ENCODE measurements around the gene EFCAB10.

GRCh38 chr7:105617280-105618015 is 36.2 kb upstream of the EFCAB10 start:
- TF ChIP-seq POLR2AphosphoS5 (IDR thresholded peaks at IDR 0.05; ENCODE audit: low read depth, low read length): no peak
- TF ChIP-seq POLR2A (IDR thresholded peaks at IDR 0.05; ENCODE audit: low read depth, low read length): no peak
- TF ChIP-seq TAF1 (IDR thresholded peaks at IDR 0.05; ENCODE audit: borderline replicate concordance, low read depth, low read length): no peak
